BE2C (cell line): ENCODE measurements around the gene GNAI2.

ENCODE experiments used
- DNase-seq: peaks from one replicate; pipeline ENCODE4 v3.0.0-alpha.2; 2020
- H3K27me3 ChIP-seq: fragments of 250-450 bp; sonication (Bioruptor Pico); 2 replicates; pipeline ENCODE4 v1.5.1; 2020; ENCODE audit warnings: mild to moderate bottlenecking
- H3K36me3 ChIP-seq: fragments of 250-450 bp; sonication (Bioruptor Pico); 2 replicates; pipeline ENCODE4 v1.5.1; 2020; ENCODE audit warnings: mild to moderate bottlenecking
- H3K4me1 ChIP-seq: fragments of 250-450 bp; sonication (Bioruptor Pico); 2 replicates; pipeline ENCODE4 v1.5.1; 2020
- H3K4me3 ChIP-seq: 2 replicates; pipeline ENCODE4 v1.5.1; 2011; ENCODE audit warnings: low read depth, low read length
- H3K9me3 ChIP-seq: fragments of 250-450 bp; sonication (Bioruptor Pico); 2 replicates; pipeline ENCODE4 v1.5.1; 2020
- CTCF ChIP-seq: IDR thresholded peaks from 2 replicates; pipeline ENCODE4 v1.5.1; 2012; ENCODE audit warnings: mild to moderate bottlenecking, low read depth, low read length

GNAI2 gene

GRCh38 chr3:50245831-50246516, 10.0 kb downstream of the GNAI2 start:
- peak; percentile 89 for DNase-seq
- Histone ChIP-seq H3K36me3 (no peaks in the 10 kb centered on the region), H3K4me1 (peaks cover 4% of the 10 kb centered on the region), H3K4me3 (peak overlapping the region; percentile 55), H3K9me3 (no peaks in the 10 kb centered on the region), H3K27me3 (no peaks in the 10 kb centered on the region)
- peak; percentile 81 for TF ChIP-seq CTCF

GRCh38 chr3:50246517-50246954, 10.5 kb downstream of the GNAI2 start:
- no peak for DNase-seq
- no peak for TF ChIP-seq CTCF
- Histone ChIP-seq H3K9me3 (no peaks in the 10 kb centered on the region), H3K4me3 (peak overlapping the region; percentile 55; the same call in 1 of the 2 replicates), H3K4me1 (peaks cover 4% of the 10 kb centered on the region), H3K36me3 (no peaks in the 10 kb centered on the region), H3K27me3 (no peaks in the 10 kb centered on the region)

GRCh38 chr3:50248387-50248786, 12.4 kb downstream of the GNAI2 start:
- Histone ChIP-seq H3K9me3 (no peaks in the 10 kb centered on the region), H3K36me3 (no peaks in the 10 kb centered on the region), H3K27me3 (no peaks in the 10 kb centered on the region), H3K4me1 (peaks cover 4% of the 10 kb centered on the region), H3K4me3 (no peak overlapping the region)
- no peak for TF ChIP-seq CTCF
- DNase-seq = no peak

GRCh38 chr3:50249457-50249856, 13.5 kb downstream of the GNAI2 start:
- TF ChIP-seq CTCF = no peak
- H3K4me1 ChIP-seq = peaks cover 4% of the 10 kb centered on the region
- no peaks in the 10 kb centered on the region for H3K36me3 ChIP-seq

GRCh38 chr3:50250514-50250913, 14.5 kb downstream of the GNAI2 start:
- Histone ChIP-seq H3K27me3 (no peaks in the 10 kb centered on the region), H3K36me3 (no peaks in the 10 kb centered on the region), H3K4me1 (peaks cover 4% of the 10 kb centered on the region), H3K4me3 (no peak overlapping the region), H3K9me3 (no peaks in the 10 kb centered on the region)
- TF ChIP-seq CTCF = no peak
- no peak for DNase-seq

More at GRCh38 chr3:50249457-50249856, 13.5 kb downstream of the GNAI2 start:
- no peak for DNase-seq
- no peak overlapping the region for H3K4me3 ChIP-seq
- no peaks in the 10 kb centered on the region for H3K27me3 ChIP-seq
- no peaks in the 10 kb centered on the region for H3K9me3 ChIP-seq

- peaks cover 4% of the 10 kb centered on the region for H3K4me1 ChIP-seq
- H3K36me3 ChIP-seq = no peaks in the 10 kb centered on the region
- no peak for DNase-seq
- no peak overlapping the region for H3K4me3 ChIP-seq
- H3K27me3 ChIP-seq = no peaks in the 10 kb centered on the region
- no peaks in the 10 kb centered on the region for H3K9me3 ChIP-seq
- no peak for TF ChIP-seq CTCF
These were observed 15.2 kb downstream of the GNAI2 start for GRCh38 chr3:50251220-50251619.
